DMS79 (cell line): ENCODE measurements around the gene PHACTR3.

Experiments used
- DNase-seq: peaks from one replicate; lab custom pipeline; 2025; lab: John Stamatoyannopoulos, UW

The PHACTR3 gene

DNA sequence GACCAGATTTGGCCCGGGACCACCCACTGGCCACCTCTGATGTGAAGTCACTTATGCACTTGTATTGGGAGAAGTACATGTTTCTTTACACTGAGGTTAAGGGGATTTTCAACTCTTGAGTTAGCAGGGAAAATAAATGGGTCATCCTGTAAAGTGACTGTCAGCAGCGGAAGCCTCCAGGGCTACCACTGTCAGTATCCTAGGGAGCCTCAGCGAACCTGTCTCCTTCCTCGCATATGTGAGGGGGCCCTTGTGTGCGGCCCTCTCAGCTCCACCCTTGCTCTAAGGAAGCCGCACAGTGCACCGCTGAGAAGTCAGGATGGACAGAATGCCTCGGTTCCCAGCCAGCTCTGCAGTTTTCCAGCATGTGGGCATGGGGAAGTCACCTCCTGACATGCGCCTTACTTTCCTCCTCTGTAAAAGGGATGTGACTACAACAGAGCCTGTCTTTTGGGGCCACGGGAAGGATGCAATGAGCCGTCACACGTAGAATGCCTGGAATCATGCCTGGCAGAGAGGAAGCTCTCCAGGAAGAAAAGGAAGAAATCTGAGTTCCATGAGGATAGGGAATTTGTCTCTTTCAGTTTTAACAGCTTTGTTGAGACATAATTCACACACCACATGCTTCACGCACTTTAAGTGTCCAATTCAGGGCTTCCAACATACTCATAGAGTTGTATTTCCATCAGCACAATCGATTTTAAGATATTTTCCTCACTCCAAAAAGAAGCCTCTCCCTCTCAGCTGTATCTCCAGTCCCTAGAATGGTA lies 213.7 kb downstream of the PHACTR3 start:
- no peak for DNase-seq

DNA sequence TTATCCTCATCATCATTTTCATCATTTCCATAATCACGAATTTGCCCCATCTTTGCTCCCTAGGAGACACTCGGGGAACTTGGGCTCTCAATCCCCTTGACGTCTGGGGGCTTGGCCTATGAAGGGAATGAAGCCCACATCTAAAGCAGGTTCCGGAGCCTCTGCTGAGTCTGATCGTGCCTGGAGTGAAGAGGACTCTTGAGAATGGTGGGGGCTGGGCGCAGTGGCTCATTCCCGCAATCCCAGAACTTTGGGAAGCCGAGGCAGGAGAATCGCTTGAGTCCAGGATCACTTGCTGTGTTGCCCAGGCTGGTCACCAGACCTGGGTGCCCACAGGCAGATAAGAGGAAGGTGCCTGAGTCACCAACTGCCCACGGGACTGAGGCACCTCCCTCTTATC lies 214.6 kb downstream of the PHACTR3 start:
- no peak for DNase-seq

DNA sequence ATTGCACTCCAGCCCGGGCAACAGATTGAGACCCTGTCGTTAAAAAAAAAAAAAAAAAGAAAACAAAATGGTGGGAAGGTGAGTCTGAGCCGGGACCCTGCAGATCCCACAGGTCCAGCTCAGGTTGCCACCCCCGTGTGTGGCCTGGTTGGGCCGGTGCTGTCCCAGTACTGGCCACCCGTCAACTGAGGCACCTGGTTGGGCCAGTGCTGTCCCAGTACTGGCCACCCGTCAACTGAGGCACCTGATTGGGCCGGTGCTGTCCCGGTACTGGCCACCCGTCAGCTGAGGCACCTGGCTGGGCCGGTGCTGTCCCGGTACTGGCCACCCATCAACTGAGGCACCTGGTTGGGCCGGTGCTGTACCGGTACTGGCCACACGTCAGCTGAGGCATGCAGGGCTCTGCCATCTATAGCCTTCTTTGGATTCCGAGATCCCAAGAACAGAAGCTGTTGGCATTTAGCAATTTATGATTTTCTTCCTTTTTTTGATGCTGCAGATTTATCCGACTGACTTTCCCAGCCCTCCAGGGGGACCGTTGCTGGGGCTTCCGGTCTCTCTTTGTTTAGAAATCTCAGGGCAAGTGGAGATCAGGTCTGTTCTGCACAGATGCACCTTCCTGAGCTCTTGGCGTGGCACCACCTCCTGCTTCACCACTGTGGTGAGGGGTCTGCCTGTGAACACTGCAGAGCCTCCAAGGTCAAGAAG lies 215.3 kb downstream of the PHACTR3 start:
- no peak for DNase-seq

DNA sequence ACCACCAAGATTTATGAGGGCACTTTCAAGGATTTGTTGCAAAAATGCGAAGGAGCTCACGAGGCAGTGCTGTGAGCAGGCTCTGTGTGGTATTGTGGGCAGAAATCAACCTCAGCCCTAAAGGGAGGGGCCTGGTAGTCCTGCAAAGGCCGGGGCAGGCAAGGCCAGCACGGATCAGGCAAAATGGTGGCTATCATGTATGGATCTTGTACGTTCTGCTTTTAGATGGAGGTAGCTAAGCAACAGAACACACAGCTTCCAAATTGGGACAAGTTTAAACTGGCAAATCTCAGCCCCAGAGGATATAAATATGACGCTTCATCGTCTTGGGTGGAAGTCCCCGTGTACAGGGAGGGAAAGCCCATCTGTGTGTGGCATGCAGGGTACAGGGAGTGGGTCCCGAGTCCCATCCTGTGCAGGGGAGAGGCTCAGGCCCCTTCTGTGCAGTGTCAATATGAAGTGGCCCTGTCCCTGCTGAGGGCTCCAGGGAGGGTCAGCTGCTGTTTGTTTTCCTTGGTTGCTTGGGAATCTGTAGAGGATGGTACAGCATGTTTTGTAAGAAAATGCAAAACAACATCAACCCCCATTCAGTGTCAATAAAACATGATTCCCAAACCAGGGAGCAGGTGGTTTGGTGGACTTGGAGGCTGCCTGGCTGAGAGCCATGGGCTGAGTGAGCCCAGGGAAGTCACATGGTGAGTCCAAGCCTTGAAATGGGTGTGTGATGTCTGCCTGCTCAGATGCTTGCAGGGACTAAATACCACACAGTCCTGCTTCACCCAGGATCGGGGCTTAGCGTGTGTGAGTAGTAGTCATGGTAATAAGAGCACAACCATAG lies 216.1 kb downstream of the PHACTR3 start:
- DNase-seq = peak; percentile 86

DNA sequence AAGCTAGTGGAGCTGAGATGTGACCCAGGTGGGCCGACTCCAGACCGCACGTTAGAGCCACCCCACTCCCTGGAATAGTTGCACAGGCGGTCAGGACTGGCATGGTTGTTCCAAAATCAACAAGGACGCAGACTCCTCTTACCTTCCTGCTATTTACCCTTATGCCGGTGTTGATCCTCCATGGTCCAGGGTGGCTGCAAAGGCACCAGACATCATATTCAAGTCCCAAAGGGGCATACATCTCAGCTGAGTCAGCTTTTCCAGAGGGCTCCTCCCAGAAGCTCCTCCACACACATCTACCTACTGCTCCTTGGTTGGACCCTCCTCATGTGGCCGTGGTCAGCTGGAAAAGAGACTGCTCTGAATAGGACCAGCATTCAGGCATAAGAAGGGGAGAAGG lies 216.9 kb downstream of the PHACTR3 start:
- no peak for DNase-seq

DNA sequence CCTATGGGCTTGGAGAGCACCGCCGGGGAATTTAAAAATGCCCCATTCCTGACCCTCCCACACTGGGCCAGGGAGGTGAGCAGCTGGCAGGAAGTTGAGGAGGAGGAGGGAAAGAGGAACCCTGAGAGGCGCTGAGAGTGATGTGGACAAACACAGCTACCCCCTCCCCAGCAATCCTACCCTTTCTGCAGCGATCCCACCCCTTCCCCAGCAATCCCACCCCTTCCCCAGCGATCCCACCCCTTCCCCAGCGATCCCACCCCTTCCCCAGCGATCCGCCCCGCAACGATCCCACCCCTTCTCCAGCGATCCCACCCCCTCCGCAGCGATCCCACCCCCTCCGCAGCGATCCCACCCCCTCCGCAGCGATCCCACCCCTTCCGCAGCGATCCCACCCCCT lies 217.4 kb downstream of the PHACTR3 start:
- no peak for DNase-seq

DNA sequence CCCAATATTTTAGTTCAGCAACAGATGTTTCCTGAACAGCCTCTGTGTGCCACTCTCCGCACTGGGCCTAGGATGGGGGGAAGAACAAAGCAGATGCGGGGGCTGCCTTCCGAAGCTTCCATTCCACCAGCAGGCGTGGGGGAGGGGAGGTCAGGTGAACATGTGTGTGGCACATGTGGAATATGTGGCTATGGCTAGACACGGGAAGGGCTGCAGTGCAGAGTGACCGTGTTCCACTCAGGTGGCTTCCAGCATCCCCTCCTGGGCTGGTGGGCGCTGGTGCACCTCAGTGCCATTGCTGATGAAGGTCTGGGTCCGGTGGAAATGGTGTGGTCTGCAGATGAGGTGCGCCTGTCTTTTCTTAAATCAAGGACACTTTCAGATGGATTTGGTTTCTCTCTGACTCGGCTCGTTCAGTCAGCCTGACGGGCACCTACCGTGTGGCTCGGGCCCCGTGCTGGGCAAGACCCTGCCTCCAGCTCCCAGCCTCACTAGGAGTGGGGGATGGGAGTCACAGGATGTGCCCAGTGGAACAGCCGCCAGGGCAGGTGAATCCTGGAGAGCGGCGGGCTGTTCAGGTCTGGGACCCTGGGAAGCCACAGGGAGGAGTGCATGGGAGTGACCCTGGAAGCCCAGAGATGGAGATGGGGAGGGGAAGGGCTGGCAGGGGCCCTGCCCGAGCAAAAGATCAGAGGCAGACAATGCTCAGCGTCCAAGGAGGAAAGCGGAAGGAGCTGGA lies 218.1 kb downstream of the PHACTR3 start:
- no peak for DNase-seq

DNA sequence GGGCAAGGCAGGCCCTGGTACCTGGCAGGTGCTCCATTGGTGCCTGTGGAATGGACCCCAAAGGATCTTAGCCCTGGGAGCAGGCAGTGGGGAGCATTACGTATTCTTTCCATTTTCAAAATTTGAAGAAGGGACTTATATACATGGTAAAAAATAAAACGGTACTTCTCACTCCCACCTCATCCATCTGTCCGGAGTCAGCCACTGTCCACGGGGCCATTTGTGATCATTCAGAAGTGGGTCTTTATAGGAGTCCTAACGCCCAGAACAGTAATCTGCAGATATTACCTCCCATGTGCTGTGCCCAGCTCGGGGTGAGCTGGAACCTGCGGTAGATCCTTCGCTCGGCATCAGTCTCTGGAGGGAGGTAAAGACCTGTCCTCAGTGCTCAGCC lies 218.7 kb downstream of the PHACTR3 start:
- DNase-seq = no peak

DNA sequence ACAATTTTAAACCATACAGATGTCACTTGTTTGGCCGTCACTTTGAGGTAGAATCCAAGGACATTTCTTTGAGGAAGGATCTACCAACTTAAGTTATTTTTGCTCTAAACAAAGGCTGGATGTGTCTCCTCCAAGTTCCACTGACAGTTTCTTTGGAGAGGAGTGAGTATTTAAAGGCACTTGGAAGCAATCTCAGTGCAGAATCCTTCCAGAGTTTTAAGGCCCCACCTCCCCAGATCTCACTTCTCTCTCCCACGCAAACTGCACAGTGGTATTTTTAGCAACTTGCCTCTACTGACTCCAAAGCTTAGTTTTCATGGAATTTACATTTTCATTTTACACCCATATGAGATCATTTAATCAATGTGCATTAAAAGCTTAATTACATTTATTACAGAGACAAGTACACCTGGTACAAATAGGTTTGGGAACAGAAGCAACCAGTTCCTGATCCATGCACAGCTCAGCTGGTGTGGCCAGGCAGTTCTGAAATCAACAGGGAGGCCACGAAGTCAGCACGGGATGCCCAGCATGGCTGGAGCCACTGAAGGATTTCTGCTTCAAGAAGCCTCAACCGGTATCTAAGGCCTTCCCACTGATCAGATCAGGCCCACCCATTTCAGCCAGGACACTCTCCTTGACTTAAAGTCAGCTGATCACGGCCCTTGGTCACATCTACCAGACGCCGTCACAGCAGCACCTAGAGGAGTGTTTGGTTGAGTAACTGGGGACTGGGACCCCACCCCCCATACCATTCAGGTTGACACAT lies 219.3 kb downstream of the PHACTR3 start:
- no peak for DNase-seq

DNA sequence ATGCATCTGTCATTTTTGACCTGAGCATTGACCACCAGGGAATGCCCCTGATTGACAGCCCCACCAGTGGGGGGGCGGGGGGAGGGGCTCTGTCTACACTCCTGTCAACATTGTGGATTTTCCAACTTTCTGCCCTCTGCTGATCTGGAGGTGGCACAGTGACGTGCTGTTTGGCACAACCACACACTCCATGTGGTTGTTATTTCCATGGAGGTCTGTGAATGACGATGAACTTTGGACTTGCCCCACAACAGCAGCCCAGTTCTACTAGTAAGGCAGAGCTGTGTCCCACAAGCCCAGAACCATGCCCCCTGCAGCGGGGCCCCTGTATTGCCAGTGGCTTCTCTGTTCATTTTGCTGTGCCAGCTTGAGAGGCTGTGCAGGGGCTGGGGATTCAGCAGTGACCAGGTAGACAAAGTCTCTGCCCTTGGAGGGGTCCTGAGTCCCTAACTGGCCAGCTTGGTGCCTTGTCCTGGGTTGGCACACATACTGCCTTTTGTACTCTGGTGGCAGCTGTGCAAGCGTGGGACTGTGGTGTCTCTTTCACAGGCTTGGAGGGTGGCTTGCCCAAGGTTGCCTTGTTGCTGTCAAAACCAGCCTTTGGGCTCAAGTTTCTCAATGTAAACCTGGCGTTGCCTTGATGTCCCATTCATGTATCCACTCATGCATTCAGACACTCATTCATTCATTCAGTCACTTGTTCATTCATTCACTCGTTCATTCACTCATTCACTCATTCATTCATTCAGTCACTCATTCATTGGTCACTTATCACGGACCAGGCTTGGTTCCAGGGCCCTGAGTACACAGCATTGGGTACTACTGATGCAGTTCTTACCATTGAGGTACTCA lies 220.6 kb downstream of the PHACTR3 start:
- DNase-seq = no peak

DNA sequence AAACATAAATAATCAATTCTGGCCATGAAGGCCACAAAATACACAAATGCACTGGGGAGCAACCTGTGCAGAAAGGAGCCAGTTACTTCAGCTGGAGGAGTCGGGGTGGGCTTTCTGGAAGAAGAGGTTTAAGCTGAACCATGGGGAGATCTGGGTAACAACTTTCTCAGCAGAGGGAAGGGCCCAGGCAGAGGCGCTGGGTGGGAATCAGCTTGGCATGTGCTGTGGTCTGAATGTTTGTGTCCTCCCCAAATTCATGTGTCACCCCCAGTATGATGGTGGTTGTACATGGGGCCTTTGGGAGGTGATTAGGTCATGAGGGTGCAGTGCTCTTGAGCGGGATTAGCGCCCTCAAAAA lies 221.2 kb downstream of the PHACTR3 start:
- DNase-seq = no peak

DNA sequence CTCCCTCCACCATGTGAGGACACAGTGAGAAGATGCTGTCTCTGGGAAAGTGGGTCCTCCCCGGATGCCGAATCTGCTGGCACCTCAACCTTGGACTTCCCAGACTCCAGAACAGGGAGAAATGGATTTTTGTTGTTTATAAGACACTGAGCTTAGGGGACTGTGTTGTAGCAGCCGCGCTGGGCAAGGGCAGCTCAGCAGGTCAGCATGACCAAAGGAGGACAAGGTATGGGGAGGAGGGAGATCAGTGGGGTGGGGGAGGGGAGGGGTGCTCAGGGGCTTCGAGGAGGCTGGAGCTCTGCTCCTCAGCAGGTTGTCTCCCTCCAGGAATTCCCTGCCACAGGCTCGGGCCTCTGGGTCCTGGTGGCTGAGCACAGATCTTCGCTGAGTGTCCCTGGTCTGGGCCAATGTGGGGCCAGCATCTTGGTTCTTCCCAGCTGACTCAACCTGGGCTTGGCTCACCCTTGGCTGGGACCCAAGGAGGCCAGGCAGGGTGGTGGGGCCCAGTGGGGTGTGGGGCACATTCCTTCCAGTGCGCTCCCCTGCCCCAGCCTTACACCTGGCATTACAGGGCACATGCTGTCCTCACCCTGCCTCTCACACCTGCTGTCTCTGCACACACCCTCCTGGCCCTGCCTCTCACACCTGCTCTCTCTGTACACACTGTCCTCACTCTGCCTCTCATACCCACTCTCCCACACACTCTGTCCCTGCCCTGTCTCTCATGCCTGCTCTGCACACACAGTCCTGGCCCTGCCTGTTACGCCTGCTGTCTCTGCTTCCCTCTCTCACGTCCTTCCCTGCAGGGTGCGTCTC lies 221.8 kb downstream of the PHACTR3 start:
- peak; percentile 56 for DNase-seq

DNA sequence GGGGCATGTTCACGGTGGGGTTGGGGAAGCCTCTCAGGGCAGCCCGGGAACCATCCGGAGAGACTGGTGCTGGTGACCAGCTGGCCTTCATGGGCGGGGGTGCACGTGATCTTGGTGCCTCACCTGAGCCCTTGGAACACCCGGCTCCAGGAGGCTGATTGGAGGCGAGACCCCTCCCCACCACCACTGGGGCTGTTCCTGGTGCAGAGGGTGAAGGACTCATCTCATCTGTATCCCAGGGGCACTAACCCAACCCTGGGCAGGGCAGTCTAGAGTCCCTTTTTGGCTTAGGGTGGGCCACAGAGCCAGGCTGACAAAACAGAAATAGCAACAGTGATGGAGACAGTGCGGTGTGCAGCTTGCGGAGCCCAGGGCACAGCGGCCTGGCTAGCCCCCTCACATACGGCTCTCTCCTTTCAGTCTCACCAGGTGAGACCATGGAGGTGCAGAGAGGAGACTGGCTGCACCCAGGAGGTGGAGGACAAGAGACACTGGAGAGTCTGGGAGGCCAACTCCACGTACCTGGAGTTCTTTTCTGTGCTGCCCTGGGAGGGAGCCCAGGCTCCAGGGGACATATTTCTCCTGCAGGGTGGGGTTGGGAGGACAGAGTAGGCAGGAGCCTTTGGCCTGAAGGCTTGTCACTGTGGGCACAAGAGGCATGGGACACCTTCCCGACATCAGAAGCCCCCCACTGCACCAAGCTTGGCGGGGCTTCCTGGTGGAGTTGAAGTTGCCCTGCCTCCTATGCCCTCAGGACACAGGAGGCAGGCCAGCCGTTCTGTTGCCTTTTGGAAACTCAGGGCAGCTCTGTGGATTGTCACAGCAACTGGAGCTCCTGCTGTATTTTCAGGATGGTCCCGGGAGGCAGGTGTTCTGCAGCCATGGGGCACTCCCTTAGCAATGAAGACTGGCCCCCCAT lies 223.1 kb downstream of the PHACTR3 start:
- DNase-seq = no peak

DNA sequence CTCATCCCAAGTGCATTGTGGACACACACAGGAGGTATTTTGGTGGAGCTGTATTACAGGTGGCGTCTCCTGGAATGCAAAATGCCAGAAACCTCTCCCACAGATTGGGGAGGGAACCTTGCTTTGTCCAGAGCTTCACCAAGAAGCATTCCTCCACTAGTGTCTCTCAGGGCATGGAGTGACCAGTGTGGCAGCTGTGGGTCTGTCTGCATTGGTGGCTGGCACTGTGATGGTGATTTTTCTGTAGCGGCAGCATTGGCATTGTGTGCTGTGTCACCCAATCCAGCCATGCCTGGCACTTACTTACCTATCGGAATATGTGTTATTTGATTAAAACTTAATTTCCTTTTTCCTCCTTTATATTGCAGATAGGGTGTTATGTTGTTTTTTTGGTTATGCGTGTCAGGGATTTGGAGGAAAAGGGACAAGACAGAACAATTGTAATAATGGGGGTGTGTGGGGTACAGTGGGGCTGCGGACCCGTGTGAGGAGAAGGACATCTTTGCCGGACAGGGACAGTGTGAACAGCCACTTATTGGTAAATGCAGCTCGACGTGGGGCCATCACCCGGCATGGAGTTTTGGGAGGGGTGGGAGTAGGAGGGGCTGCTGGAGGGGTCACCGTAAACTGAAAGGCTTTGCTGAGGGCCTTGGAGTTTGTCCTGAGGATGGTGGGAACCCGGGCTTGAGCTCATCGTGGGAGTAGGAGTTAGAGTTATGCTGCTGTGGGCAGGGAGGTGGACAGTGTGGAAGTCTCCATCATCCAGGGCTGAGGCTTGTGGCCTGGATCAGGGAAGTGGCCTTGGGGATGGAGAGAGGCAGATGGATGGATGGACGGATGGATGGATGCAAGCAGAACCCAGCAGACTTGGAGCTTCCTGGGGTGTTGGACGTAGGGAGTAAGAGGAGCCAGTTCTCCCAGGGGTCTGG lies 224.0 kb downstream of the PHACTR3 start:
- no peak for DNase-seq

DNA sequence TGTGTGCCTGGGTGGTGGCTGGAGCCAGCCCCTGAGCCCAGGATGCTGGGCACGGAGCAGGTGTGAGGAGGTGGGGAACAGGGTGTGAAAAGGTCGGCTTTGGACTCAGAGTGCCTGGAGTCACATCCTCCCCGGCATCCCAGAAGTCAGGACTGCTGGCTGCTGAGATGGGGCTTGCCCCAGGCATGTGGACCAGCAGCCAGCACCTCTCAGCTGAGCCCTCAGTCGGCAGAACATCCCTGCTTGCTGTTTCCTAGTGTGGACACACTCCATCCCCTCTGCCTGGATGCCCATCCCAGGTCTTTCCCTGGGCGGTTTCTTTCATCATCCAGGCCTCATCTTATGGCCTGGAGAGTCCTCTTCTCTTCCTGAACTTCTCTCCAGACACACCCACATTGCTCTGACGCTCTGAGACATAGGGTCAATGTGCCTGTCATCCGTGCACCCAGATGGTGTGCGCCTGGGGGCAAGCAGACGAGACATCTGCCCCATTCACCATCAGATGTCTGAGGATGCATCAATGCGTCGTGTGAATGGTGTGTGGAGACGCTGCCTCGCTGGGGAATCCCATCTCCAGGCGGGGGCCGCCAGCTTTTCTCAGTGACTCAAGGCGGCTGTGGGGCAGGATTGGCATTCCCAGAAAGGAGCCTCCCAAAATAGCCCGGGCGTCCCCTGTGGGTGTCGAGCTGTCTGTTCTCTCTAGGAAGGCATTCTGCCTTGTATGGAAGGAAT lies 224.9 kb downstream of the PHACTR3 start:
- no peak for DNase-seq

DNA sequence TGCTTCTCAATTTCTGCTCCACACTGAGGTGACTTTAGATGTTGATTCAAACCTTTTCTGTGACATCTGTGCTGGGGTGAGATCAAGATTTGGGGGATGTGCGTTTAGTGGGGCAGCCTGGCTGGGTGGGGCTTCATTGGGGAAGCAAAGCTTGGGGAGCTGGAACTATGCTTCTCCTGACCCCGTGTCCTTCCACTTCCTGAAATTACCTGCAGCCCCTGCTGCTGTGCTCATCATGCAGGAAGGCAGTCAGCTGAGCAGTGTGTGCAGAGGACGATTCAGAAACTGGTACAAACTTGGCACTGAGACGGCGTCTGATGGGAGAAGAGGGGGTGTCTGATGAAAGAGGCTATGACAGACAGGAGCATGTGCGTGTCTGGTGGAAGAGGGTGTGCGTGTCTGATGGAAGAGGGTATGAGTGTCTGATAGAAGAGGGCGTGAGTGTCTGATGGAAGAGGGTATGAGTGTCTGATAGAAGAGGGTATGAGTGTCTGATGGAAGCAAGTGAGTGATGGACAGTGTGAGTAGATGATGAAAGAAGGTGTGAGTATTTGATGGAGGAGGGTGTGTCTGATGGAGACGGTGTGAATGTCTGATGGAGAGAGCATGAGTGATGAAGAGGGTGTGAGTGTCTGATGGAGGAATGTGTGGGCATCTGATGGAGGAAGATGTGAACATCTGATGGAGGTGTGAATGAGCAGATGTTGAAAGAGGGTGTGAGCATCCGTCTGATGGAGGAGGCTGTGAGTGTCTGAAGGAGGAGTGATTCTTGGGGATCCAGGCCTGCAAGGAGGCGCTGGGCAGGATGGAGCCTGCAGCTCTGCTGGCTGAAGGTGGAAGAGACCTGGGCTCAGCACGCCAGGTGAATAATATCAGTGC lies 225.7 kb downstream of the PHACTR3 start:
- DNase-seq = no peak
